Measurements from ENCODE around the gene TNIK.

TNIK gene

DNA sequence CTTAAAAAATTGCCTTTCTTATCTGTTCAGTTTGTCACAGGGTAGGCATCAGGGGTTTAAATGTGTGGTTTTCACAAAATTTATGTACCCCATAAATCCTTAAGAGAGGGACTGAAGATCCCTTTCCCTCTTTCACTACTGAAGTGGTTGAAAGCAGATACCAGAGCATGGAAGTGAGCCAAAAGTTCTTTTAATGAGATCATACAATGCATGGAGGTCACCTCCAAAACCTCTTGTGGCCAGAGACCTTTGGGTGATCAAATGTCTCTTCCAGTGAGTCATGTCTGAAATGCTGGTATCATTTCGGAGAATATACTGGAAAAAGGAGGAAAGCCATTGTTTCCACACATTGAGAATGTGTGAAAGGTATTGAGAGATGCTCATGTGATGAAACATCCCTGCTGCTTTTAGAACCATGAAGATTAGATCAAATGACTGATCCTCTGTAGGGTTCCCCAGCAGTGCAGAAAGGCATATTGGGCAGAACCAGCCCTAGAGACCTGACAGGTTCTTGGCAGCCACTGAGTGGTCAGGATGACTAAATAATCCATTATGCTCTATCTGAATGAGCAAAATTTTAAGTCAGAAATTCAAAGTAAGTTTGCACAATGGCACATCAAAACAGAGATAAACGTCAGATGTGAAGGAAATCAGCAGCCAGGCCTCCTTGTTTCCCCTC is 267.9 kb downstream of the TNIK start:
- no peak for TF ChIP-seq CTCF (IDR thresholded peaks at IDR 0.05; ENCODE audit: borderline replicate concordance, control extremely low read depth, extremely low read depth, insufficient read depth, missing control alignments)
- in situ Hi-C loops (cut with MboI; ENCODE audit: low sequenced_read_pairs, unreplicated experiment), result no loop called here
- DNase-seq (ENCODE audit: low spot score), result no peak

DNA sequence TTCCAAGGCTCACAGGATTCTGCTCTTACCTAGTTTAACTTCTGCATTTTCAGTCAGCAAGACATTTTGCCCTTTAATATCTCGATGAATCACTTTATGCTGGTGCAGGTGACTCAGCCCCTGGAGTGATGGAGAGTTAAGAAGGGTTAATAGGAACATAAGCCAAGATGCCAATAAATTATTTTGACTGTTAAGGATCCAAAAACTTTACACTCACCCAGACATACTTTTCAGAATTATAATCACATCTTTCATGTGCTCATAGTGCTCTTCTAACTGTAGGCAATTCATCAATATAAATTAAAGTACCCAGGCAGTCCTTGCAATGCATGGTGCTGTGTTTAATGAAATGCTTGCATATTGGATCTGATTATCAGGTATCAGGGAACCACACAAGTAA is 269.5 kb downstream of the TNIK start:
- in situ Hi-C loops (cut with MboI; ENCODE audit: low sequenced_read_pairs, unreplicated experiment), result no loop called here
- TF ChIP-seq CTCF (IDR thresholded peaks at IDR 0.05; ENCODE audit: borderline replicate concordance, control extremely low read depth, extremely low read depth, insufficient read depth, missing control alignments), result no peak
- DNase-seq (ENCODE audit: low spot score), result no peak

DNA sequence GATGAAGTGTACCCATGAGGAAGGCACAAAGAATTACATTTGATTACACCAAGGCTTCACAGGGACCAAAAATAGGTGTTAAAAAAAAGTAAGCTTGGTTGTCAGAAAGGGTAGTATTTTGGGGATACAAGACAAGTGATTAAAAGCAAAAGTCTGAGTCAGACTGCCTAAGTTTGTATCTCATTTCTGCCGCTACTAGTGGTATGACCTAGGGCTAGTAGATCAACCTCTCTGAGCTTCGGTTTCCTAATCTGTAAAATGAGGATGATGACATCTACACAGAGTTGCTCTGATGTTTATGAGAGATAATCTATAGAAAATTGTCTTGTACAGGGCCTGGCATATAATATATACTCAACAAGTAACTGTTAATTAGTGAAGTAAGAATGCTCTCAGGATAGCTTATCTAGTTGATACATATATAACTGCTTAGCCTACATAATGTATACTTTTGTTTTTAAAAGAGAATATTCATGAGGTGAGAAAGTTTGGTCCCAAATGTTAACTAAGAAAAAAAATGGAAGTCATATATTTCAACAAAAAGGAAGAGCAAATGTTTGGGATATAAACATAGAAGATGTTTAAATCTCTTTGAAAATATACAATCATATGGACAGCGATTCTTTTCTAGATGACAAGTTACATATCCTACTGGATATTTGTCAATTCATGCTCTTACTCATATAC is 270.7 kb downstream of the TNIK start:
- DNase-seq (ENCODE audit: low spot score), result peak; percentile 20
- no peak for TF ChIP-seq CTCF (IDR thresholded peaks at IDR 0.05; ENCODE audit: borderline replicate concordance, control extremely low read depth, extremely low read depth, insufficient read depth, missing control alignments)
- in situ Hi-C loops (cut with MboI; ENCODE audit: low sequenced_read_pairs, unreplicated experiment), result loop anchor here (10.0 kb wide), 2 partner anchors 275 to 375 kb away; partner anchors contain the start of gene TNIK

DNA sequence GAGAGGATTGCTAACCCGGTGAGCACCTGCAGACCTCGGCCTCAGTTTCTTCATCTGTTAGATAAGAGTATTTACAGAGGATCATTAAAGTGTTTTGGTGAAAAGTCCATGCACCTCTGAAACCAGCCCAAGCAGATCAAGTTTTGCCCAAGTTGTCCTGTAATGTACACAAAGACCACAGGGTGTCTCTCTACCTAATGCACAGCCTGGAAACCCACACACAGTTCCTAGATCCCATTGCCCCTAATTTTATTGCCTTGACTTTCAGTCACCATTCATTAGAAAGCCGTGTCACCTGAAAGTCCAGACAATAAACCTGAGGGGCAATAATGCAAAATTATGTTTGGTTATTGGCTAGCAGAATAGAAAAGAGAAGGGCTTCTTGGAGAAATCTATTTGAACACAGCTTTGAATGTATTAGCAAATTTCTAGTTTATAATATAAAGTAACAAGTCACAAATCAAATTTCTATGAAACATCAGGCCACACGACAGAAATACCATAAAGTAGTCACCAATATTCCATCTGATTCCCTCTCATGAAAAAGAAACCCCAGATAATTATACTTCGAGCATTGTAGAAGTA is 272.4 kb downstream of the TNIK start:
- peak; percentile 22 for DNase-seq (ENCODE audit: low spot score)
- peak; percentile 37 for TF ChIP-seq CTCF (IDR thresholded peaks at IDR 0.05; ENCODE audit: borderline replicate concordance, control extremely low read depth, extremely low read depth, insufficient read depth, missing control alignments)
- in situ Hi-C loops (cut with MboI; ENCODE audit: low sequenced_read_pairs, unreplicated experiment), result loop anchor here (10.0 kb wide), 2 partner anchors 277 to 377 kb away; partner anchors contain the start of gene TNIK

- DNase-seq (ENCODE audit: low spot score), result no peak
- in situ Hi-C loops (cut with MboI; ENCODE audit: low sequenced_read_pairs, unreplicated experiment), result loop anchor here (10.0 kb wide), 2 partner anchors 278 to 378 kb away; partner anchors contain the start of gene TNIK
- no peak for TF ChIP-seq CTCF (IDR thresholded peaks at IDR 0.05; ENCODE audit: borderline replicate concordance, control extremely low read depth, extremely low read depth, insufficient read depth, missing control alignments)
These were observed 273.2 kb downstream of the TNIK start for GRCh38 chr3:171186817-171187500.

GRCh38 chr3:171186383-171186782 is 273.8 kb downstream of the TNIK start:
- in situ Hi-C loops (cut with MboI; ENCODE audit: low sequenced_read_pairs, unreplicated experiment), result loop anchor here (10.0 kb wide), 2 partner anchors 278 to 378 kb away; partner anchors contain the start of gene TNIK
- DNase-seq (ENCODE audit: low spot score), result no peak
- TF ChIP-seq CTCF (IDR thresholded peaks at IDR 0.05; ENCODE audit: borderline replicate concordance, control extremely low read depth, extremely low read depth, insufficient read depth, missing control alignments), result no peak

Measured in GM13976 (cell line).